Endothelial cell of umbilical vein (primary cell): Measurements from ENCODE around the gene RO60. TPM values are rescaled to one million over a fixed set of nuclear protein-coding genes. Genes with fewer than 3 reads are reported as not detected.

Experiments used
- BruUV-seq: library from RNA; stranded (reverse); fragments of 400-500 nt; replicated peaks from 2 replicates; lab custom pipeline; 2021; lab: Mats Ljungman, UMichigan
- CTCF ChIA-PET: fragments of 300-600, 350-600 bp; sonication (Branson Sonifier 250); formaldehyde crosslinking; loops from one replicate; lab custom pipeline; 2021; ENCODE audit warnings: antibody characterized with exemption, inconsistent platforms; lab: Charles Lee
- POLR2A ChIA-PET: fragments of 300-600, 350-600 bp; sonication (Branson Sonifier 250); formaldehyde crosslinking; loops from one replicate; lab custom pipeline; 2021; ENCODE audit warnings: antibody characterized with exemption, inconsistent platforms; lab: Charles Lee
- DNase-seq: peaks from one replicate; pipeline ENCODE4 v3.0.0-alpha.2; 2011; ENCODE audit warnings: low read depth, low spot score
- FAIRE-seq: peaks from 2 replicates; lab custom pipeline; 2011; peaks lifted over from hg19 to GRCh38; lab: Jason Lieb, UNC
- H2AFZ ChIP-seq: 2 replicates; pipeline ENCODE4 v1.6.0; 2012; ENCODE audit warnings: low read depth, low read length, control low read depth, inconsistent platforms
- H3K27ac ChIP-seq: 2 replicates; pipeline ENCODE4 v1.5.1; 2011; ENCODE audit warnings: low read depth, mild to moderate bottlenecking, control low read depth, low read length, moderate library complexity; ENCODE audit not compliant: insufficient read depth
- H3K27me3 ChIP-seq, 2 experiments: 2 replicates each; pipeline versions ENCODE4 v1.6.0 to v1.6.1; 2011; ENCODE audit warnings: low read length in 2 of 2, mixed read lengths in 1 of 2; ENCODE audit not compliant: control insufficient read depth in 2 of 2, insufficient read depth in 2 of 2
- H3K36me3 ChIP-seq, 2 experiments: 2 replicates in 1 of 2; 3 replicates in 1 of 2; pipeline ENCODE4 v1.5.1; 2011; ENCODE audit warnings: low read length in 2 of 2, mild to moderate bottlenecking in 1 of 2, moderate library complexity in 1 of 2; ENCODE audit not compliant: control insufficient read depth in 2 of 2, insufficient read depth in 2 of 2; ENCODE audit errors: extremely low read depth in 1 of 2
- H3K4me1 ChIP-seq: 3 replicates; pipeline ENCODE4 v1.5.1; 2011; ENCODE audit warnings: mild to moderate bottlenecking, low read length; ENCODE audit not compliant: control insufficient read depth, insufficient read depth; ENCODE audit errors: extremely low read depth
- H3K4me2 ChIP-seq: 2 replicates; pipeline ENCODE4 v1.6.1; 2011; ENCODE audit warnings: low read length, control low read depth, mixed read lengths; ENCODE audit not compliant: insufficient read depth
- H3K4me3 ChIP-seq, 3 experiments: fragments of 200-600 bp in 1 of 3; sonication (generic), shearing (Covaris generic) in 1 of 3; replicated peaks in 1 of 3; 2 replicates each; pipeline ENCODE4 v1.5.1; 2011 to 2016; ENCODE audit warnings: control low read depth in 3 of 3, low read length in 3 of 3, mild to moderate bottlenecking in 2 of 3, inconsistent platforms in 1 of 3, low read depth in 1 of 3, moderate library complexity in 1 of 3; ENCODE audit not compliant: insufficient read depth in 1 of 3
- H3K79me2 ChIP-seq: 2 replicates; pipeline ENCODE4 v1.6.0; 2012; ENCODE audit warnings: low read length, inconsistent platforms; ENCODE audit not compliant: control insufficient read depth, insufficient read depth
- H3K9ac ChIP-seq: replicated peaks from 2 replicates; pipeline ENCODE3; 2011; ENCODE audit warnings: low read length, control low read depth; ENCODE audit not compliant: insufficient read depth; ENCODE audit errors: extremely low read depth
- H3K9me1 ChIP-seq: replicated peaks from 3 replicates; pipeline ENCODE4 v1.6.0; 2011; ENCODE audit warnings: mild to moderate bottlenecking, low read length; ENCODE audit not compliant: control insufficient read depth, insufficient read depth; ENCODE audit errors: extremely low read depth
- H3K9me3 ChIP-seq: replicated peaks from 2 replicates; pipeline ENCODE4 v1.5.1; 2012; ENCODE audit warnings: low read length, inconsistent platforms; ENCODE audit not compliant: control insufficient read depth, insufficient read depth
- H4K20me1 ChIP-seq: replicated peaks from 2 replicates; pipeline ENCODE3; 2011; ENCODE audit warnings: mild to moderate bottlenecking, low read length; ENCODE audit not compliant: control insufficient read depth, insufficient read depth; ENCODE audit errors: extremely low read depth
- CTCF ChIP-seq, 2 donors: IDR thresholded peaks; 1 replicate in 1 of 2; 2 replicates in 1 of 2; pipeline ENCODE4 v1.5.1; 2011; ENCODE audit warnings: low read length in 2 of 2, mild to moderate bottlenecking in 2 of 2, moderate library complexity in 2 of 2, control low read depth in 1 of 2, inconsistent platforms in 1 of 2, low read depth in 1 of 2; ENCODE audit not compliant: insufficient read depth in 1 of 2; ENCODE audit errors: extremely low read depth in 1 of 2
- EZH2 ChIP-seq: IDR thresholded peaks from 2 replicates; pipeline ENCODE4 v1.6.1; 2012; ENCODE audit warnings: borderline replicate concordance, low read depth, mild to moderate bottlenecking, moderate library complexity, low read length, inconsistent platforms; ENCODE audit not compliant: severe bottlenecking
- FOS ChIP-seq: IDR thresholded peaks from 2 replicates; pipeline ENCODE4 v1.6.1; 2011; ENCODE audit warnings: mild to moderate bottlenecking, low read length, moderate library complexity, borderline replicate concordance; ENCODE audit not compliant: insufficient read depth
- GATA2 ChIP-seq: IDR thresholded peaks from 2 replicates; pipeline ENCODE4 v1.7.0; 2011; ENCODE audit warnings: low read depth, mild to moderate bottlenecking, moderate library complexity, mixed read lengths, low read length; ENCODE audit not compliant: insufficient read length, insufficient read depth
- JUN ChIP-seq: IDR thresholded peaks from 2 replicates; pipeline ENCODE4 v1.6.1; 2011; ENCODE audit warnings: borderline replicate concordance, low read depth; ENCODE audit not compliant: insufficient read length, insufficient read depth
- MAX ChIP-seq: IDR thresholded peaks from 2 replicates; pipeline ENCODE4 v1.6.1; 2011; ENCODE audit not compliant: insufficient read depth, insufficient read length
- MYC ChIP-seq: IDR thresholded peaks from one replicate; pipeline ENCODE4 v1.6.1; 2011; ENCODE audit warnings: mild to moderate bottlenecking, low read depth, low read length
- POLR2A ChIP-seq: IDR thresholded peaks from 2 replicates; pipeline ENCODE4 v1.6.1; 2012; ENCODE audit warnings: low read depth, mild to moderate bottlenecking, control low read depth, low read length
- POLR2AphosphoS5 ChIP-seq: IDR thresholded peaks from 2 replicates; pipeline ENCODE4 v1.6.1; 2012; ENCODE audit warnings: low read depth, mild to moderate bottlenecking, control low read depth, low read length, moderate library complexity; ENCODE audit not compliant: insufficient read depth
- dilution Hi-C: fragments of 300-500 bp; cut with MboI; formaldehyde crosslinking; loops from one replicate; pipeline ENCODE4 v1.15.0; 2019; ENCODE audit warnings: low sequenced_read_pairs; ENCODE audit not compliant: extremely low pct_ligation_motif_present
- intact Hi-C: fragments of 100-400 bp; cut with micrococcal nuclease; formaldehyde crosslinking; loops from one replicate; pipeline ENCODE4 v1.10.0; 2022
- polyA plus RNA-seq, 4 experiments: library from polyadenylated mRNA; depleted of rRNA in 3 of 4; stranded (reverse) in 3 of 4; unstranded in 1 of 4; fragments of >200 nt; gene quantifications; 2 replicates each; pipeline versions ENCODE4 v1.2.1 to v1.2.3, GENCODE V29; 2011 to 2012; ENCODE audit warnings: missing spikeins in 1 of 4
- total RNA-seq: library from RNA; stranded (reverse); gene quantifications from 2 replicates; pipeline ENCODE4 v1.2.3, GENCODE V29; 2021

RO60 gene
- total and polyA plus RNA-seq, 2 donors (not counting 3 experiments of a cell fraction or from before 2014, with no cell fraction given): 11.1 to 60.3 TPM

GRCh38 chr1:193030280-193030679, 29.1 kb upstream of the RO60 start:
- Histone ChIP-seq H3K27me3 (no peaks in the 10 kb centered on the region), H3K9ac (no peak overlapping the region), H2AFZ (no peak overlapping the region), H3K9me3 (no peaks in the 10 kb centered on the region), H3K9me1 (no peaks in the 10 kb centered on the region), H3K36me3 (peaks cover 0 to 2% of the 10 kb centered on the region in 2 experiments), H3K4me1 (no peaks in the 10 kb centered on the region), H3K4me2 (no peak overlapping the region), H3K27ac (no peak overlapping the region), H4K20me1 (no peaks in the 10 kb centered on the region), H3K4me3 (no peak overlapping the region), H3K79me2 (peaks cover 34% of the 10 kb centered on the region)
- ChIA-PET POLR2A (interaction anchor here (0.7 kb wide), 1 partner anchor 222 kb away, joined by 3 read pairs; no protein-coding TSS in a partner anchor), CTCF (interaction anchor here (1.1 to 3.7 kb wide), 11 partner anchors 10 to 556 kb away, joined by 3 to 30 read pairs (median 4); partner anchors contain the start of gene UCHL5)
- TF ChIP-seq POLR2A: no peak
- no peak for TF ChIP-seq FOS
- TF ChIP-seq JUN: no peak
- no peak for TF ChIP-seq CTCF (IDR thresholded peaks at IDR 0.05; ENCODE audit: extremely low read depth in 1 of 2, insufficient read depth in 1 of 2, low read depth in 1 of 2, low read length in 2 of 2)
- no peak for TF ChIP-seq EZH2
- no peak for TF ChIP-seq GATA2
- TF ChIP-seq POLR2AphosphoS5: no peak
- TF ChIP-seq MYC: no peak
- TF ChIP-seq MAX: no peak
- DNase-seq (no peak), FAIRE-seq (no peak)
- intact Hi-C loops: no loop called here
- BruUV-seq: no TSS peak
- dilution Hi-C loops: no loop called here
